ENCODE data around the gene CACNA1G.

The CACNA1G gene

DNA sequence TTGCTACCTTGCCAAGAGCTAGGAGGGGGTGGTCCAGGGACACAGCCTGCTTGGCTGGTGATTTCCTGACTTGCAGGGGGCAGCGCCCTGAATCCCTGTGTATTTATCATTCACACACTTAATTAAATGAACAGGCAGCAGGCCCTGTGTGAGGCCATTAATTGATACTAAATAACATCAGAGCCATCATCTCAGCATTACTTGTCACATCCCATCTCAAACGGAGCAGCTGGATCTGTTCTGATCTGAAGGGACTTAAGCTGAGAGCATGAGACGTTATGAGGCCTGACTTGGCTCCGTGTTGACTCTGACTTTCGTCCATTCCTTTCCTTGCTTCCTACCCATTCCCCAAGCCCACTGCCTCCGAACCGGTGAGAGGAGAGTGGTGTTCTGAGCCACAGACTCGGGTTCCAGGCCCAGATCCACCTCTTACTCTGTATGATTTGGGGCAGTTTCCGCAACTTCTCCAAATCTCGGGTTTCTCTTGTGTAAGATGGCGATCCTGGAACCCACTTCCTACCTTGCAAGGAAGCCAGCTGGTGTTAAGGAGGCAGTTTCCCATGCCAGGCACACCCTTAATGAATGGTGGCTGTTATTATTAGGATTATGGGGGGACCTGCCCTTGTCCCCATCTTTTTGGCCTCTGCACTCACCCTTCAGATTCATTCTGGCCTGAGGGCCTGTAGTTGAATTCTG is 33.8 kb downstream of the CACNA1G start:
- no peak overlapping the region for H3K4me3 Mint-ChIP-seq
- no peak overlapping the region for H3K27ac Mint-ChIP-seq
- no peaks in the 10 kb centered on the region for H3K36me3 Mint-ChIP-seq (ENCODE audit: low read depth)
- H3K4me1 Mint-ChIP-seq (ENCODE audit: low read depth) = no peaks in the 10 kb centered on the region
- no peaks in the 10 kb centered on the region for H3K27me3 Mint-ChIP-seq
- H3K9me3 Mint-ChIP-seq = no peaks in the 10 kb centered on the region

DNA sequence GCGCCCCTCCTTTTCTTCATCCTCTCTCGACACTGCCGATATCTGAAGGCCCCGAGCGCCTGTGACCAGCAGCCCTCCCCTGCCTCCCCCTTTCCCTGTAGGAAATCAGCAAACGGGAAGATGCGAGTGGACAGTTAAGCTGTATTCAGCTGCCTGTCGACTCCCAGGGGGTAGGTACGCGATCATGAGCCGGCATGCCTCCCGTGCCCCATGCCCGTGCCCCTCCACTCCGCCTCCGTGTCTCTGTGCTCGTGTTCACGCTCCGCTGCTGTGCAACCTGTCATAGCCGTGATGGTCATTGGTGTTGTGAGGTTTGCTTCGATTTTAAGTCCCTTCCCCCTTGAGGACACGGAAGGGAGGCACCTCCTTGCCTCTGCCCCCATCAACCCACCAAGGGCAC is 34.4 kb downstream of the CACNA1G start:
- H3K4me3 Mint-ChIP-seq = no peak overlapping the region
- no peaks in the 10 kb centered on the region for H3K36me3 Mint-ChIP-seq (ENCODE audit: low read depth)
- no peaks in the 10 kb centered on the region for H3K9me3 Mint-ChIP-seq
- no peak overlapping the region for H3K27ac Mint-ChIP-seq
- no peaks in the 10 kb centered on the region for H3K27me3 Mint-ChIP-seq
- no peaks in the 10 kb centered on the region for H3K4me1 Mint-ChIP-seq (ENCODE audit: low read depth)

DNA sequence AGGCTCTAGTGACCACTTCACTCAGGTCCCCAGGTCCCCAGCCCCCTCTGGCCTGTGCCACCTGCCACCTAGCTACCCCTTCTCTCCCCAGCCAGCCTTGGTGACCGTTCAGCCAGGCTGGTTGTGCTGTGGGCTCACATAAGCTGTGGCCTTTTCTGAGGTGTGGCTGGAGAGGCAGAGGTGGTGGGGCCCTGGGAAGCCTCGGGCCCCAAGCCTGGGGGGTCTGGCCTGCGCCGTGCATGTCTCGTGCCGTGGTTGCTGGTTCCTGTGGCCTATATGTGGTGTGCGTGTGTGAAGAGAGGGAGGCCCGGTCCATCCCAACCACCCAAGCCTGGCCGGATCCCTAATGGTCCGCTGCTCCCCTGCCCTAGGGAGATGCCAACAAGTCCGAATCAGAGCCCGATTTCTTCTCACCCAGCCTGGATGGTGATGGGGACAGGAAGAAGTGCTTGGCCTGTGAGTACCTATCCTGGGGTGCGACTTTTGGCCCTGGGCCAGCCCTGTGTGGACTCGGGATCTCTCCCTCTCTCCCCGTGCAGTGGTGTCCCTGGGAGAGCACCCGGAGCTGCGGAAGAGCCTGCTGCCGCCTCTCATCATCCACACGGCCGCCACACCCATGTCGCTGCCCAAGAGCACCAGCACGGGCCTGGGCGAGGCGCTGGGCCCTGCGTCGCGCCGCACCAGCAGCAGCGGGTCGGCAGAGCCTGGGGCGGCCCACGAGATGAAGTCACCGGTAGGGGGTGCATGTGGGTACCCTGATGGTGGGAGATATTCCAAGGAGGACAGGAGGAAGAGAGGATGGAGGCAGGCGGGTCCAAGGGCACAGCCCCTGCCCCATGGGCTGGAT is 35.9 kb downstream of the CACNA1G start:
- Mint-ChIP-seq H3K27me3 (no peaks in the 10 kb centered on the region), H3K4me1 (ENCODE audit: low read depth) (no peaks in the 10 kb centered on the region), H3K36me3 (ENCODE audit: low read depth) (no peaks in the 10 kb centered on the region), H3K4me3 (no peak overlapping the region), H3K27ac (no peak overlapping the region), H3K9me3 (no peaks in the 10 kb centered on the region)

DNA sequence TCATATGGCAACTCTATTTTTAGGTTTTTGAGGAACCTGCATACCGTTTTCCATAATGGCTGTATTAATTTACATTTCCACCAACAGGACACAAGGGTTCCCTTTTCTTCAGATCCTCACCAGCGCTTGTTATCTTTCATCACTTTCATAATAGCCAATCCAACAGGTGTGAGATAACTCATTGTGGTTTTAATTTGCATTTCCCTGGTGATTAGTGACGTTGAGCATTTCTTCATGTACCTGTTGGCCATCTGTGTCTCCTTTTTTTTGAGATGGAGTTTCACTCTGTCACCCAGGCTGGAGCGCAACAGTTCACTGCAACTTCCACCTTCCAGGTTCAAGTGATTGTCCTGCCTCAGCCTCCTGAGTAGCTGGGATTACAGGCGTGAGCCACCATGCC is 38.0 kb downstream of the CACNA1G start:
- Mint-ChIP-seq H3K27ac (no peak overlapping the region), H3K4me3 (no peak overlapping the region), H3K9me3 (no peaks in the 10 kb centered on the region), H3K4me1 (ENCODE audit: low read depth) (no peaks in the 10 kb centered on the region), H3K36me3 (ENCODE audit: low read depth) (no peaks in the 10 kb centered on the region), H3K27me3 (peaks cover 11% of the 10 kb centered on the region)

DNA sequence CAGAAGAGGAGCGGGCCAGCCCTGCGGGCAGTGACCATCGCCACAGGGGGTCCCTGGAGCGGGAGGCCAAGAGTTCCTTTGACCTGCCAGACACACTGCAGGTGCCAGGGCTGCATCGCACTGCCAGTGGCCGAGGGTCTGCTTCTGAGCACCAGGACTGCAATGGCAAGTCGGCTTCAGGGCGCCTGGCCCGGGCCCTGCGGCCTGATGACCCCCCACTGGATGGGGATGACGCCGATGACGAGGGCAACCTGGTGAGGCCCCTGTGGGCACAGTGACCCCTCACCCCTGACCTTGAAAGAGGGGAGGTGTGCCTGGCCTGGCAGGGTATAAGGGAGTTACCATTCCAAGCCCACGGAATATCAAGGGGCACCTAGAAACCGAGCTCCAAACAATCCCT is 39.1 kb downstream of the CACNA1G start:
- Mint-ChIP-seq H3K27me3 (peaks cover 16% of the 10 kb centered on the region), H3K4me3 (no peak overlapping the region), H3K36me3 (ENCODE audit: low read depth) (no peaks in the 10 kb centered on the region), H3K27ac (no peak overlapping the region), H3K4me1 (ENCODE audit: low read depth) (no peaks in the 10 kb centered on the region), H3K9me3 (no peaks in the 10 kb centered on the region)

DNA sequence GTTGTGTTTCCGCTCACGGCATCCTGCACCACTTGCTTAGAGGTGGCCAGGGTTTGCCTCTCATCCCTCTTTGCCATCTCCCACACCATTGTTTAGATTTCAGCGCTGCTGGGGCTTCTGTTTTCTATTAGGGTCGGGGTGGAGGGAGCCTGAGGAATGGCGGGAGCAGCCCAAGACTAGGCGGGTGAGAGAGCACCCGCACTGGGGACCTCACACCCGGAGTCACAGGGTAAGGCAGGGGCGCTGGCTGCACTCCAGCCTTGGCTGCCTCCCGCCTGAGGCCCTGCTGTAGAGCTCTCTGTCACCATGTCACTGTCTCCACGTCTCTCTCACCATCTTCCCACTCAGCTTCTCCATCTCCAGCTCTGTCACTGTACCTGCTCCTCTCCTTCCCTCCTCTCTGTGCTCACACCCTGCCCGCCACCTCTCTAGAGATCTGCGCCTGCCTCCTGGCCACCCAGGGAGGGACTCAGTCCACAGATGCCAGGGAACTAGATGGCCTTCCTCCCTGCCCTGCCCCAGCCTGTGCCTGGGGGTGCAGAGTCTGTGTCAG is 41.4 kb downstream of the CACNA1G start:
- Mint-ChIP-seq H3K4me3 (no peak overlapping the region), H3K27me3 (peaks cover 24% of the 10 kb centered on the region), H3K27ac (peak overlapping the region; percentile 59), H3K4me1 (ENCODE audit: low read depth) (no peaks in the 10 kb centered on the region), H3K36me3 (ENCODE audit: low read depth) (no peaks in the 10 kb centered on the region), H3K9me3 (no peaks in the 10 kb centered on the region)

DNA sequence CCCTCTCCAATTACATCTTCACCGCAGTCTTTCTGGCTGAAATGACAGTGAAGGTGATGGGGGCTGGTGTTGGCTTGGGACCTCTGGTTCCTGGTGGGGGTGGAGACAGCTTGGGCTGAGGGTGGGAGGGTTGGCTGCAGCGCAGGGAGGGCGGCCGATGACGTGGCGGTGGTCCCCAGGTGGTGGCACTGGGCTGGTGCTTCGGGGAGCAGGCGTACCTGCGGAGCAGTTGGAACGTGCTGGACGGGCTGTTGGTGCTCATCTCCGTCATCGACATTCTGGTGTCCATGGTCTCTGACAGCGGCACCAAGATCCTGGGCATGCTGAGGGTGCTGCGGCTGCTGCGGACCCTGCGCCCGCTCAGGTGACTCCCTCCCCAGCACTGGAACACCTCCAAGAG is 42.3 kb downstream of the CACNA1G start:
- peaks cover 24% of the 10 kb centered on the region for H3K27me3 Mint-ChIP-seq
- H3K36me3 Mint-ChIP-seq (ENCODE audit: low read depth) = no peaks in the 10 kb centered on the region
- H3K4me3 Mint-ChIP-seq = no peak overlapping the region
- H3K9me3 Mint-ChIP-seq = no peaks in the 10 kb centered on the region
- H3K4me1 Mint-ChIP-seq (ENCODE audit: low read depth) = no peaks in the 10 kb centered on the region
- H3K27ac Mint-ChIP-seq = no peak overlapping the region

DNA sequence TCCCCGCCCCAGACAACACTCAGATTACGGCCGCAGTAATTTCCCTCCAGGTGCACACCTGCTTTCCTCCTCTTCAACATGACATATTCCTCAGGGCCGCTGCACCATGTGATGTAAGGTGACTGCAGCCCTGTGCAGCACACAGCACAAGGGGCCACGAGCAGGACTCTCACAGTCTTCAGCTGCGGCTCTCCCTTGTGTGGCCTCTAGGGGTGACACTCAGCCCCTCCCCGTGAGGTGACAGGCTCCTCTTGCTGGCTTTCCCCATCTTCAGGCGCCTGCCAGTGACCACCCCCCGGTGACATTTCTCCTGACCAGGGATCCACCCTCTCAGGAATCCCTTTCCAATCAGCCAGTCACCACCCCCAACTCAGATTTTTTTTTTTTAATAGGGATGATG is 42.8 kb downstream of the CACNA1G start:
- Mint-ChIP-seq H3K27me3 (peaks cover 24% of the 10 kb centered on the region), H3K4me3 (no peak overlapping the region), H3K36me3 (ENCODE audit: low read depth) (no peaks in the 10 kb centered on the region), H3K4me1 (ENCODE audit: low read depth) (no peaks in the 10 kb centered on the region), H3K9me3 (no peaks in the 10 kb centered on the region), H3K27ac (no peak overlapping the region)

DNA sequence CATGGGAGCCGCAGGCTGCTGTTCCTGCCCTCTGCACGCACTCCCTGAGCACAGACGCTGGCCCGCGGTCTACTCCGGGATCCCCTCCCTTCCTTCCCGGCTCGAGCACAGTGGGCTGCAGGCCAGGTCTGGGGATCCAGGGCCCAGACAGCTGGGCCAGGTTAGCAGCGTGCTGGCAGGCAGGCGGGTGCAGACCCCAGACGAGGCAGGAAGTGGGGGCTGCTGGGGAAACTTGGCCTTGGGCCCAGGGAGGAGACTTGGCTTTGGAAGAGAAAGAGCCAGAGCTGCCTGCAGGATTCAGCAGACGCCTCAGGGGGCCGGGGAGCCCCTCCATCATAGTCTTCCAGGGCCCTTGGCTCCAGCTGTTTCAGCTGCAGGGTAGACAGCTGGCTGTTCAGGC is 44.0 kb downstream of the CACNA1G start:
- no peaks in the 10 kb centered on the region for H3K4me1 Mint-ChIP-seq (ENCODE audit: low read depth)
- H3K27me3 Mint-ChIP-seq = peaks cover 24% of the 10 kb centered on the region
- no peak overlapping the region for H3K4me3 Mint-ChIP-seq
- H3K27ac Mint-ChIP-seq = no peak overlapping the region
- H3K36me3 Mint-ChIP-seq (ENCODE audit: low read depth) = no peaks in the 10 kb centered on the region
- H3K9me3 Mint-ChIP-seq = no peaks in the 10 kb centered on the region

DNA sequence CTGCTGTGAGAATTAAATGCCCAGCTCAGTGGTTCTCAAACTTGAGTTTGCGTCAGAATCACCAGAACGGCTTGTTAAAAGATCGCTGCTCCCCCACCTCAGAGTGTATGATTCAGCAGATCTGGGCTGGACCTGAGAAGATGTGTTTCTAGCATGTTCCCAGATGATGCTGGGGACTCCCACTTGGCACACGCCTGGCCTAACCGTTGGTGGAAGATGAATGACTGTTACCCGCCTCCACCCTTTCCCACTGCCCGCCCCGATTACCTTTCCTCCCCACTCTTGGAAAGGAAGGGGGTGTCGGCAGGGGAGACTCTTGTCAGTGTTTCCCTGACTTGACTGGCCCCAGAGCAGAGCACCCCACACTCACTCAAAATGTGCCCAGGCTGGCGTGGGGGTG is 44.9 kb downstream of the CACNA1G start:
- no peaks in the 10 kb centered on the region for H3K4me1 Mint-ChIP-seq (ENCODE audit: low read depth)
- H3K4me3 Mint-ChIP-seq = no peak overlapping the region
- no peaks in the 10 kb centered on the region for H3K36me3 Mint-ChIP-seq (ENCODE audit: low read depth)
- peaks cover 24% of the 10 kb centered on the region for H3K27me3 Mint-ChIP-seq
- no peak overlapping the region for H3K27ac Mint-ChIP-seq
- no peaks in the 10 kb centered on the region for H3K9me3 Mint-ChIP-seq

DNA sequence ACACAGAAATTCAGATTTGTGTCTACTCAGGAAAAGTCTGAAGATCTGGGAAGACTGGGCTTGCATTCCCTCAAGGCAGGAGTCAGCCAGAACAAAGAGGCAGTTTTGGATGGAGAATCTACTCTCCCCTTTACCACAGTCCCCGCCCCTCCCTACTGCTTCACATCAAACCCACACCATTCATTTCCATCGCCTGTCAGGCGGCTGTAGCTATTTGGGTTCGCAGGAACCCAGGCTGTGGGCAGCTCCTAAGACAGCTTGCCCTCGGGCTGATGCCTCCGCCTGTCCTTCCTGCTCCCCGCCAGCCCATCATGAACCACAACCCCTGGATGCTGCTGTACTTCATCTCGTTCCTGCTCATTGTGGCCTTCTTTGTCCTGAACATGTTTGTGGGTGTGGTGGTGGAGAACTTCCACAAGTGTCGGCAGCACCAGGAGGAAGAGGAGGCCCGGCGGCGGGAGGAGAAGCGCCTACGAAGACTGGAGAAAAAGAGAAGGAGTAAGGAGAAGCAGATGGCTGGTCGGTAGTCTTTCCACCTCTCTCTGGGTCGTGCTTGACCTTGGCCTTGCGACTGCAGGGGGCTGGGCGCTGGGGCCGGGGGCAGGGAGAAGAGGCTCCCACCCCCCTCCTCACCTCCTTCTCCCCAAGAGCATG is 47.1 kb downstream of the CACNA1G start:
- Mint-ChIP-seq H3K9me3 (no peaks in the 10 kb centered on the region), H3K4me3 (no peak overlapping the region), H3K4me1 (ENCODE audit: low read depth) (no peaks in the 10 kb centered on the region), H3K36me3 (ENCODE audit: low read depth) (no peaks in the 10 kb centered on the region), H3K27me3 (peaks cover 17% of the 10 kb centered on the region), H3K27ac (no peak overlapping the region)

DNA sequence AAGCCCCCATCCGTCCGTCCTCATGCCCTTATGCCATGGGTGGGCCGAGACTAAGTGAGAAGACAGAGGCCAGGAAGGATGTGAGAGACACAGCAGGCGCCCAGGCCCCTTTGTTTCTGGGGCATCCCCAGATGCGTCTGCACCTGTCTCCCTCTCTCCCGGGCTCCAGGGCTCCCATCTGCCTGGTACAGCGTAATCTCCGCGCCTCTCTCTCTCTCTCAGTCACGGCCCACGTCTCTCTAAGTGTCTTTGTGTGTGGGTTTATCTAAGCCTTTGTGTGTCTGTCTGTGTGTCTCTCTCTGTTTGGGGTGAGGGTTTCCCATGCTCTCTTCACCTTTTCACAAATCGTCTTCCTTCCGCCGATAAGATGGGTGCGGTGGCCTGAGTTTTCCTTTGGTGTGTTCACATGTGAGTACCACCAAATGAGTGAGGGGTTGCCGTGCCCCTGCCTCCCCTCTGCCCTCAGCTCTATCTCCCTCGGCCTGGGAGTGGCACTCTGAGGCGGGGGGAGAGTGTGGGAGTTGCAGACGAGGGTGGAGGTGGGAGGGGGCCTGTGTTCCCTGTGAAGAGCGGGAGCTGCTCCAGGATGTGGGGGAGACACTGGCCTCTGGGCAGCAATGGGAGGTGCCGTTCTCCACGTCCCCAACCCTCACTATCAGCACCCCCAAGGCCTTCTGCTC is 48.3 kb downstream of the CACNA1G start:
- no peaks in the 10 kb centered on the region for H3K36me3 Mint-ChIP-seq (ENCODE audit: low read depth)
- no peak overlapping the region for H3K27ac Mint-ChIP-seq
- no peak overlapping the region for H3K4me3 Mint-ChIP-seq
- H3K4me1 Mint-ChIP-seq (ENCODE audit: low read depth) = no peaks in the 10 kb centered on the region
- peaks cover 10% of the 10 kb centered on the region for H3K27me3 Mint-ChIP-seq
- H3K9me3 Mint-ChIP-seq = no peaks in the 10 kb centered on the region

DNA sequence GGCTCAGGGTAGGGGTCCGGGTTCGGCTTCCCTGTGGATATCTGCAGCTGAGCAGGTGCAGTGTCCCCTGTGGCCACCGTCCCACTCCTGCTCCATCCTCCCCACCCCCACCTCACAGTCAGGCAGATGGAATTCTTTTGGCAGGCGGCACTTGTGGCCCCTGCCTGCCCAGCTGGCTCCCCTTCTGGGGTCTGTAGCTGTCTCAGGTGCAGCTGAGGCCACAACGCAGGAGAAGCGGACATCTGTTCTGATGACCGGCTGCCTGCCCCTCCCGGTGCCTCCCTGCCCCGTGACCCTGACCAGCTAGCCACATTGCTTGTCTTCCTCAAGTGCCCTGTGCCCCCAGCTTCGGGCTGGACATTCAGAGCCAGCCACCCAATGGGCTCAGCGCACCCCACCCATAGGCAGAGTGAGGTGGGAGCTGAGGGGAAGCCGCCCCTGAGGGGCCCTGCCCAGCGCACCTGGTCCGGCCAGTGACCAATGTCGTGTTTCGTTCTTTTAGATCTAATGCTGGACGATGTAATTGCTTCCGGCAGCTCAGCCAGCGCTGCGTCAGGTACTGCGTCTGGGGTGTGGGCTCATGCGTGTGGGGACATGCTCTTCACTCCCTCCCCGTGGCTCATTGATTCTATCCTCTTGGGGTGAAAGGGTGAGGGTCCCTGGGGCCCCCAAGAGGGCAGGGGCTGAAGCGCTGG is 49.0 kb downstream of the CACNA1G start:
- H3K36me3 Mint-ChIP-seq (ENCODE audit: low read depth) = no peaks in the 10 kb centered on the region
- H3K4me1 Mint-ChIP-seq (ENCODE audit: low read depth) = peaks cover 6% of the 10 kb centered on the region
- peaks cover 12% of the 10 kb centered on the region for H3K27me3 Mint-ChIP-seq
- no peak overlapping the region for H3K27ac Mint-ChIP-seq
- no peaks in the 10 kb centered on the region for H3K9me3 Mint-ChIP-seq
- no peak overlapping the region for H3K4me3 Mint-ChIP-seq

DNA sequence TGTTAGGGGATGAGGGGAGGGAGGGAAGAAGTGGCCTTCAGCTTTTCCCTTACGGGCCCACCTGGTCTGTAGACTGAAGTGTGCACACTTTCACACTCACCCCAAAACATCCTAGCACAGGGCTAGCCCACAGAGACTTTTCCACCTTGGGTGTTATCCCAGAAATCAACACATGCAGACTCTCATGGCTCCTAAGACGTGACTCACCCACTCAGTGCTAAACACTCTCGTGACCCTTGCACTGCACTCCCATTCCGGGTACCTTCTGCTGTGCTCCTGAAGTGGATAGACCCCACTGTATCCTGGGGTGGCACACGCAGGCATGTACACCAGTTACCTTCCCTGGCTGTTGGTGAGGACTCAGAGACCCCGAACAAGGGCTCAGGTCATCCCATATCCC is 51.1 kb downstream of the CACNA1G start:
- Mint-ChIP-seq H3K9me3 (no peaks in the 10 kb centered on the region), H3K4me3 (no peak overlapping the region), H3K27ac (no peak overlapping the region), H3K36me3 (ENCODE audit: low read depth) (no peaks in the 10 kb centered on the region), H3K4me1 (ENCODE audit: low read depth) (peaks cover 6% of the 10 kb centered on the region), H3K27me3 (peaks cover 3% of the 10 kb centered on the region)

Measured in stimulated activated naive CD8-positive, alpha-beta T cell treated with anti-CD3 and anti-CD28 coated beads, Interleukin-15, Interleukin-2, amounts not matched to agents 100 ng/mL and 50 ng/mL, for 24 hours (primary cell).